ENCODE results near the gene LRRC8C.

- no peak for TF ChIP-seq EZH2 (IDR thresholded peaks at IDR 0.05; ENCODE audit: insufficient read depth, poor library complexity, severe bottlenecking)
- TF ChIP-seq EZH2phosphoT487 (IDR thresholded peaks at IDR 0.05; ENCODE audit: insufficient read depth, low read depth) = no peak
Measured at GRCh38 chr1:89594096-89594740, 38.7 kb upstream of the LRRC8C start.
